Glutamatergic neuron (in vitro differentiated cells): ENCODE results near the gene MPL. TPM values are rescaled to one million over a fixed set of nuclear protein-coding genes. Genes with fewer than 3 reads are reported as not detected.

Source experiments
- DNase-seq: peaks from one replicate; pipeline ENCODE4 v3.0.0; 2022
- H3K27ac Mint-ChIP-seq: one replicate; pipeline ENCODE4 v1.8.0; 2020; ENCODE audit warnings: mild to moderate bottlenecking, mixed read lengths, inconsistent platforms; ENCODE audit not compliant: unreplicated experiment
- H3K27me3 Mint-ChIP-seq: one replicate; pipeline ENCODE4 v1.8.0; 2020; ENCODE audit warnings: mild to moderate bottlenecking, moderate library complexity, mixed read lengths, inconsistent platforms; ENCODE audit not compliant: unreplicated experiment
- H3K36me3 Mint-ChIP-seq: one replicate; pipeline ENCODE4 v1.8.0; 2020; ENCODE audit warnings: mild to moderate bottlenecking, mixed read lengths, inconsistent platforms; ENCODE audit not compliant: unreplicated experiment
- H3K4me1 Mint-ChIP-seq: one replicate; pipeline ENCODE4 v1.8.0; 2020; ENCODE audit warnings: mild to moderate bottlenecking, low read depth, mixed read lengths, inconsistent platforms; ENCODE audit not compliant: unreplicated experiment
- H3K4me3 Mint-ChIP-seq: one replicate; pipeline ENCODE4 v1.8.0; 2020; ENCODE audit warnings: mild to moderate bottlenecking, mixed read lengths, inconsistent platforms; ENCODE audit not compliant: unreplicated experiment
- H3K9me3 Mint-ChIP-seq: one replicate; pipeline ENCODE4 v1.8.0; 2020; ENCODE audit warnings: mild to moderate bottlenecking, moderate library complexity, mixed read lengths, inconsistent platforms; ENCODE audit not compliant: unreplicated experiment
- total RNA-seq: library from RNA; stranded (reverse); fragmentation: NEBNext Ultra II Directional; extraction: Animal tissue kit (Norgen Biotek cat#: 25700); gene quantifications from one replicate; pipeline ENCODE4 v1.2.1, GENCODE V29; 2021; ENCODE audit not compliant: unreplicated experiment
- TF ChIP-seq, protein P1 (sequence below): fragments of 200-600 bp; sonication (generic); IDR thresholded peaks from one replicate; pipeline ENCODE4 v1.5.0; 2021; ENCODE audit not compliant: partially characterized antibody, unreplicated experiment

MPL gene
- total RNA-seq, 1 donor from 2014 or later = not detected

DNA sequence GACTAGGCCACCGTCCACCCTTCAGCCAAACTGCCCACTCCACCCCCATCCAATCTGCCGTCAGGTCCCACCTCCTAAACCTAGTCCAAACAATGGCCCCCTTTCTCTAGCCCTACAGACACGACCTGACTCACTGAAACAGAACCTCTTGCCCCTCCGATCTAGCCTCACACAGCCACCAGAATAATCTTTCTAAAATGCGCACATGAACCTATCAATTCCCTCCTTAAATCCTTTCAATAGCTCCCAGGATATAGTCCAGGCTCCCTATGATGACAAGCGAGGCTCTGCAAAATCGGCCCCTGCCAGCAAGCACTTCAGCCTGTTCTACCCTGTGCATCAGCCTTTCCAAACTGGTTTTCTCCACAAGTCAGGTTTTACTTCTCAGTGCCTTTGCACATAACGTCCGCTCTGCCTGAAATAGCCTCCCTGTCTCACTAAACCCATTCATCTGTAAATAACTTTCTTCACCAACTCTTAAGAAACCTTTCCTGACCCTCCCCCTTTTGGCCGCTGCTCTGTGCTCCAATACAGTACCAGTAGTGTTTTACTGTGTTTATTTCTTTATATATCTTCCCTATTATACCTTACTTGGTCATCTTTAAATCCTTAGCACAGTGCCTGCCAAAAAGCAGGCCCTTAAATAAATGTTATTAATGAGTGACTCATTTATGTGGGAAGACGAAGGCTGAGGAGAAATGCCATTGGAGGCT, 12.1 kb downstream of the MPL start:
- Mint-ChIP-seq H3K4me3 (peak overlapping the region; percentile 82), H3K27ac (peak overlapping the region; percentile 92), H3K9me3 (peaks cover 7% of the 10 kb centered on the region), H3K27me3 (peaks cover 3% of the 10 kb centered on the region), H3K4me1 (peaks cover 16% of the 10 kb centered on the region), H3K36me3 (no peaks in the 10 kb centered on the region)
- TF ChIP-seq, protein P1, sequence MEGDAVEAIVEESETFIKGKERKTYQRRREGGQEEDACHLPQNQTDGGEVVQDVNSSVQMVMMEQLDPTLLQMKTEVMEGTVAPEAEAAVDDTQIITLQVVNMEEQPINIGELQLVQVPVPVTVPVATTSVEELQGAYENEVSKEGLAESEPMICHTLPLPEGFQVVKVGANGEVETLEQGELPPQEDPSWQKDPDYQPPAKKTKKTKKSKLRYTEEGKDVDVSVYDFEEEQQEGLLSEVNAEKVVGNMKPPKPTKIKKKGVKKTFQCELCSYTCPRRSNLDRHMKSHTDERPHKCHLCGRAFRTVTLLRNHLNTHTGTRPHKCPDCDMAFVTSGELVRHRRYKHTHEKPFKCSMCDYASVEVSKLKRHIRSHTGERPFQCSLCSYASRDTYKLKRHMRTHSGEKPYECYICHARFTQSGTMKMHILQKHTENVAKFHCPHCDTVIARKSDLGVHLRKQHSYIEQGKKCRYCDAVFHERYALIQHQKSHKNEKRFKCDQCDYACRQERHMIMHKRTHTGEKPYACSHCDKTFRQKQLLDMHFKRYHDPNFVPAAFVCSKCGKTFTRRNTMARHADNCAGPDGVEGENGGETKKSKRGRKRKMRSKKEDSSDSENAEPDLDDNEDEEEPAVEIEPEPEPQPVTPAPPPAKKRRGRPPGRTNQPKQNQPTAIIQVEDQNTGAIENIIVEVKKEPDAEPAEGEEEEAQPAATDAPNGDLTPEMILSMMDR = no peak
- no peak for DNase-seq

DNA sequence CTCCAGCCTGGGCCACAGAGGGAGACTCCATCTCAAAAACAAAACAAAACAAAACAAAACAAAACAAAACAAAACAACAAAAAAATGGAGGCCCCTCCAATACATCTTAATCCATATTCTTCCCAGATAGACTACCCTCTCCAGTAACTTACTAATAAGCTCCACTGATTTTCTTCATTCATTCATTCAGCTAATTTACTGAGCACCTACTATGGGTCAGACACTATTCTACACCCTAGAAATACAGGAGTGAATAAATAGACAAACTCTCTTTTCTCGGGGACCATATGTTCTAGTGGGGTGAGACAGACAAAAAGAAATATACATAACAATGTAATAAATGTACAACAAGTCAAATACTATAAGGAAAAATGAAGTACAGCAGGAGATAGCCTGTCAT, 13.4 kb downstream of the MPL start:
- Mint-ChIP-seq H3K27ac (no peak overlapping the region), H3K4me3 (no peak overlapping the region), H3K9me3 (peaks cover 7% of the 10 kb centered on the region), H3K27me3 (peaks cover 3% of the 10 kb centered on the region), H3K4me1 (peaks cover 16% of the 10 kb centered on the region), H3K36me3 (no peaks in the 10 kb centered on the region)
- TF ChIP-seq, protein P1 = no peak
- no peak for DNase-seq

DNA sequence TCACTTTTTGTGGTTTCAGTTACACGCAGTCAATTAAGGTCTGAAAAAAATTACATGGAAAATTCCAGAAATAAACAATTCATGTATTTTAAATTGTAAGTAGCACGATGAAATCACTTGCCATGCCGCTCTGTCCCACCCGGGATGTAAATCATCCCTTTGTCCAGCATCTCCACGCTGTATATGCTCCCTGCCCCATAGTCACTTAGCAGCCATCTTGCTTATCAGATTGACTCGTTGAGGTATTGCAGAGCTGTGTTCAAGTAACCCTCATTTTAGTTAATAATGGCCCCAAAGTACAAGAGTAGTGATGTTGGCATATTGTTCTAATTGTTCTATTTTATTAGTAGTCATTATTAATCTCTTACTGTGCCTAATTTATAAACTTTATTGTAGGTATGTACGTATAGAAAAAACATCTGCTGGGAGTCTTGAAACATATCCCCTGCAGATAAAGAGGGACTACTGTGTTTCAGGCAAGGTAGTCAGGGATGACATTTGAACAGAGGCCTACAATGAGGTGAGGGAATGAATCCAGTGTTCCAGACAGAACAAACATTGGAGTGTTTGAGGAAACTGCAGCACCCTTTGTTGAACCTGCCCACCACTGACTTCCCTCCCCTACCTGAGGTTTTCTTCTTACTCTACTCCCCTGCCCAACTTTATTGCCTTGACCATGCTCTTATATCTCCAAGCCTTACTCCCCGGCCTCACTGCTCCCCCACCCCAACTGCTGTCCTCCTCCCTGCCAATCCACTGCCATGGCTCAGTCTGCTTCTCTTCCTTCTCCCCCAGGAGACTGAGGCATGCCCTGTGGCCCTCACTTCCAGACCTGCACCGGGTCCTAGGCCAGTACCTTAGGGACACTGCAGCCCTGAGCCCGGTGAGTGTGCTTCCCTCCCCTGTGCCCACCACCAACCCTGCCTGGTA, 14.1 kb downstream of the MPL start:
- Mint-ChIP-seq H3K4me3 (no peak overlapping the region), H3K27me3 (peaks cover 3% of the 10 kb centered on the region), H3K4me1 (peaks cover 13% of the 10 kb centered on the region), H3K27ac (no peak overlapping the region), H3K36me3 (no peaks in the 10 kb centered on the region), H3K9me3 (peaks cover 7% of the 10 kb centered on the region)
- TF ChIP-seq, protein P1 = no peak
- no peak for DNase-seq

DNA sequence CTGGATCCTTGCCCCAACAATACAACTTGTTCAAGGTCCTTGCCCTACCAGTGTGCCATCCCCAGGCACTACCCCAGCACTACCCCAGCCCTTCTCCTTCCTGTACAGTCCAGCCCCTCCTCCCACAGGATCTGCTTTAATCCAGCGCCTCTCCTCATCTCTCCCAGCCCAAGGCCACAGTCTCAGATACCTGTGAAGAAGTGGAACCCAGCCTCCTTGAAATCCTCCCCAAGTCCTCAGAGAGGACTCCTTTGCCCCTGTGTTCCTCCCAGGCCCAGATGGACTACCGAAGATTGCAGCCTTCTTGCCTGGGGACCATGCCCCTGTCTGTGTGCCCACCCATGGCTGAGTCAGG, 14.7 kb downstream of the MPL start:
- H3K9me3 Mint-ChIP-seq = peaks cover 7% of the 10 kb centered on the region
- TF ChIP-seq, protein P1 = no peak
- no peak for DNase-seq
- H3K27me3 Mint-ChIP-seq = peaks cover 3% of the 10 kb centered on the region
- H3K4me1 Mint-ChIP-seq = peaks cover 13% of the 10 kb centered on the region
- no peaks in the 10 kb centered on the region for H3K36me3 Mint-ChIP-seq
- no peak overlapping the region for H3K27ac Mint-ChIP-seq
- no peak overlapping the region for H3K4me3 Mint-ChIP-seq

DNA sequence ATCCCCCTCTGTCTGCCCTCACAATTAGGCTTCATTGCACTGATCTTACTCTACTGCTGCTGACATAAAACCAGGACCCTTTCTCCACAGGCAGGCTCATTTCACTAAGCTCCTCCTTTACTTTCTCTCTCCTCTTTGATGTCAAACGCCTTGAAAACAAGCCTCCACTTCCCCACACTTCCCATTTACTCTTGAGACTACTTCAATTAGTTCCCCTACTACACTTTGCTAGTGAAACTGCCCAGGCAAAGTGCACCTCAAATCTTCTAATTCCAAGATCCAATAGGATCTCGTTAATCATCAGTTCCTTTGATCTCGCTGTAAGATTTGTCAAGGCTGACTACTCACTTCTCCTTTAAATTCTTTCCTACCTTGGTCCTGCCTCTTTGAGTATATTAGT, 15.3 kb downstream of the MPL start:
- H3K4me3 Mint-ChIP-seq = no peak overlapping the region
- H3K27me3 Mint-ChIP-seq = peaks cover 3% of the 10 kb centered on the region
- H3K4me1 Mint-ChIP-seq = peaks cover 11% of the 10 kb centered on the region
- H3K9me3 Mint-ChIP-seq = peaks cover 7% of the 10 kb centered on the region
- TF ChIP-seq, protein P1 = no peak
- H3K36me3 Mint-ChIP-seq = no peaks in the 10 kb centered on the region
- H3K27ac Mint-ChIP-seq = no peak overlapping the region
- DNase-seq = no peak
